Effector CD8-positive, alpha-beta T cell (primary cell): ENCODE results near the gene EFNA1.
"Not testable (repeated sequence)": the region's sequence is repeated elsewhere in the genome, so short reads cannot be mapped to it uniquely, and the experiment has no call there.

ENCODE experiments used
- DNase-seq: peaks from one replicate; lab custom pipeline; 2025; lab: John Stamatoyannopoulos, UW

The EFNA1 gene

GRCh38 chr1:155145491-155145890 is 17.8 kb downstream of the EFNA1 start:
- DNase-seq: no peak

DNA sequence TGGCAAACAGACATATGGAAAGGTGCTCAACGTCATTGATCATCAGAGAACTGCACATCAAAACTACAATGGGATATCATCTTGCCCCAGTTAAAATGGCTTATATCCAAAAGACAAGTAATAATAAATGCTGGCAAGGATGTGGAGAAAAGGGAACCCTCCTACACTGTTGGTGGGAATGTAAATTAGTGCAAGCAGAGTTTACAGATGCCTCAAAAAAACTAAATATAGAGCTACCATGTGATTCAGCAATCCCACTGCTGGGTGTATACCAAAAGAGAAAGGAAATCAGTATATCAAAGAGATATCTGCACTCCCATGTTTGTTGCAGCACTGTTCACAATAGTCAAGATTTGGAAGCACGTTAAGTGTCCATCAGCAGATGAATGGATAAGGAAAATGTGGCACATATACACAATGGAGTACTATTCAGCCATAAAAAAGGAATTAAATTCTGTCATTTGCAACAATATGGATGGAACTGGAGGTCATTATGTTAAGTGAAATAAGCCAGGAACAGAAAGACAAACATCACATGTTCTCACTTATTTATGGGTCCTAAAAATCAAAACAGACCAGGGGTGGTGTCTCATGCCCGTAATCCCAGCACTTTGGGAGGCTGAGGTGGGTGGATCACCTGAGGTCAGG is 28.4 kb downstream of the EFNA1 start:
- DNase-seq: not testable (repeated sequence)

DNA sequence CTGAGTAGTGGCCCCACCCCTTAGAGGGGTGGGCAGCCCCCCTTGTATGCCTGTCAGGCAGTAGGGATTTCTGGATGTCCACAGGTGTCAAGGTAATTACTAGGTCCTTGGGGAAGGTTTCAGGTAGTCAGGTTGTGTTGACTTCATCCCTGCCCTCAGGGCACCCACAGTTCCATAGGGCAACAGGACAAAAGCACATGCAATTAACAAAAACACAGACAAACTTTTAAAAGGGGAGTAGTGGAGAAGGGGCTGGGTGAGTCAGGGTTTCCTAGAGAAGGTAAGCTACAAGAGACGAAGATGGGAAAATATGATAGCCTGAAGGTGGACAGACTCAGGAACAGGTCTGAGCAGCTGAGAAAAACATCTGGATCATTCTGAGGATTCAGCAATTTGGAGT is 31.3 kb downstream of the EFNA1 start:
- no peak for DNase-seq

GRCh38 chr1:155160128-155160527 is 32.5 kb downstream of the EFNA1 start:
- no peak for DNase-seq

DNA sequence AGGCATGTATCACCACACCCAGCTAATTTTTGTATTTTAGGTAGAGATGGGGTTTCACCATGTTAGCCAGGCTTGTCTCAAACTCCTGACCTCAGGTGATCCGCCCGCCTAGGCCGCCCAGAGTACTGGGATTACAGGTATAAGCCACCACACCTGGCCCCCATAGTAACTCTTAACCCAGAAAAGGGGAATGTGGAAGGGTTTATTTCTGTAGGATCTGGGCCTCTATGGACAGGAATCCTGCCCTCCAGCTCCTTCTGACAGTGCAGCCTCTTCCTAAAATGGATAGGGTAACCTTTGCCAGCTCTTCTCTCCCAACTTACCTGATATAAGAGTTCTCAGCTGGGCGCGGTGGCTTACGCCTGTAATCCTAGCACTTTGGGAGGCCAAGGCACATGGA is 35.0 kb downstream of the EFNA1 start:
- not testable (repeated sequence) for DNase-seq

GRCh38 chr1:155163785-155164184 is 36.1 kb downstream of the EFNA1 start:
- DNase-seq: not testable (repeated sequence)

GRCh38 chr1:155164625-155165024 is 36.9 kb downstream of the EFNA1 start:
- DNase-seq: not testable (repeated sequence)

GRCh38 chr1:155166051-155166470 is 38.4 kb downstream of the EFNA1 start:
- DNase-seq: no peak

DNA sequence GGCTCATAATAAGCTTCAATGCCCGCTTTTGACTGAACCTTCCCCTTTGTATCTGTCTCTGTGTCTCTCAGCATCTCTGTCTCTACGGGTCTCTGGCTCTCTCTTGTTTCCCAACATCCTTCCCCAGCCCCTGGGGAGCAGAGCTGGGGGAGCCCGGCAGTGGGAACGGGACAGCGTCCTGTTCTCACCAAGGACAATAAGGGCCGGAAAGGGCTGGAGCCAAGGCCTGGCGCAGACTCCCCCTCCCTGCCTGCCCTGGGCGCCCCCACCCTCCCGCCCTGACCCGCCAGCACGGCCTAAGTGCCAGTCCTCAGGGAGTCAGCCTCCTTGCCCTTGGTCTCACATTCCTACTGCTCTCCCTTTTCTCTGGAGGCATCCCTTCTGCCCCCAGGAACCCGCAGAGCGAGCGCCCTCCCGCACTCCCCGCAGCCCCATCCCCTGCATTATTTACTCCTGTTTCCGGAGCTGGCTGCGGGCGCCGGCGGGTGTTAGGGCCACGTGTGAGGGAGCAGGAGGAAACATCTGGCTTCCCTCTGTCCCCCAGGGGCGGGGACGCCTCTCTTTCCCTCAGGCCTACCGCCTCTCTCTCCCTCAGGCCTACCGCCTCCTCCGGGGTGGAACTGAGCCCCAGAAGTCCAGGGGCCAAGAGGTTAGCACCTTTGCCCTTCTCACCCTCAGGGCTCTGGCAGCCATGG is 38.9 kb downstream of the EFNA1 start:
- DNase-seq: no peak

- peak; percentile 75 for DNase-seq
Measured at GRCh38 chr1:155167166-155168104, 39.8 kb downstream of the EFNA1 start.

DNA sequence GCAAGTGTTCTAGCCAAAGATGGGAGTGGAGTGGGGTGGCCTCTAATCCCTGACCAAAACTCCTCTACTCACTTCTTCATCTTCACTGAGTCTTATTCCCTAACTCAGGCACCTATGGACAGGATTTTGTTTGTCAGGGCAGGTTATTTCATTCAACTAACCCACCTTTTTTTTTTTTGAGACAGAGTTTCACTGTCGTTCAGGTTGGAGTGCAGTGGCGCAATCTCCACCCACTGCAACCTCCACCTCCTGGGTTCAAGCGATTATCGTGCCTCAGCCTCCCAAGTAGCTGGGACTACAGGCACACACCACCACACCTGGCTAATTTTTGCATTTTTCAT is 40.4 kb downstream of the EFNA1 start:
- DNase-seq: not testable (repeated sequence)

DNA sequence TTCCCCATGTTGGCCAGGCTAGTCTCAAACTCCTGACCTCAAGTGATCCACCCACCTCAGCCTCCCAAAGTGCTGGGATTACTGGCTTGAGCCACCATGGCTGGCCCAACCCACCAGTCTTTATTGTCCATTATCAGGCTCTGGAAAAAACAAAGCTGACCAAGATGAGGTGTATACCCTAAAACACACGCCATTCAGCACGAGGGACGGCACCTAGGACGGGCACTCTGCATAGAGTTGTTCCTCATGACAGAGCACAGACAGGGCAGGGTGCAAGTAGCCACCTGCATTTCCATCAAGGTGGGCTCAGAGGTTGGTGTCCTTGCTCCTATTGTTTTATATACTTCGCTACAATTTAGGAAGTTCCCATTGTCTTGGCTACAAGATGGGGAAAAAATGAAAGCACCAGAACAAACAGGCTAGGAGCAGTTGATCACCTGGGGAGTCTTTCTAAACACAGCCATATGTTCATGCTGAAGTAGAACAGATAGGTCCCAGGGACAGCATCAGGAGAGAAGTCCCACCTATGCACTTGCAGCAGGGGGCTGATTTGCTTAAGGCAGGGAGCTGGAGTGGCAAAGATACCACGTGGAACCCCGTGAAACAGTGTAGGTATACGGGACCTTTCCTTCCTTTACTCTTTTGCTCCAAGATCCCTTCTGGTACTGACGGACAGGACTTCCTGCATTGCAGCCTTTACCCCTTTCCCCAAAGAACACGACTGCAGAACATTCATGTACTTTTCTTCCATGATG is 41.0 kb downstream of the EFNA1 start:
- DNase-seq: no peak

GRCh38 chr1:155169541-155169940 is 41.9 kb downstream of the EFNA1 start:
- no peak for DNase-seq

- no peak for DNase-seq
Measured at GRCh38 chr1:155170101-155170785, 42.6 kb downstream of the EFNA1 start.

GRCh38 chr1:155170806-155171205 is 43.1 kb downstream of the EFNA1 start:
- no peak for DNase-seq

- DNase-seq: no peak
Measured at GRCh38 chr1:155171836-155172731, 44.4 kb downstream of the EFNA1 start.

DNA sequence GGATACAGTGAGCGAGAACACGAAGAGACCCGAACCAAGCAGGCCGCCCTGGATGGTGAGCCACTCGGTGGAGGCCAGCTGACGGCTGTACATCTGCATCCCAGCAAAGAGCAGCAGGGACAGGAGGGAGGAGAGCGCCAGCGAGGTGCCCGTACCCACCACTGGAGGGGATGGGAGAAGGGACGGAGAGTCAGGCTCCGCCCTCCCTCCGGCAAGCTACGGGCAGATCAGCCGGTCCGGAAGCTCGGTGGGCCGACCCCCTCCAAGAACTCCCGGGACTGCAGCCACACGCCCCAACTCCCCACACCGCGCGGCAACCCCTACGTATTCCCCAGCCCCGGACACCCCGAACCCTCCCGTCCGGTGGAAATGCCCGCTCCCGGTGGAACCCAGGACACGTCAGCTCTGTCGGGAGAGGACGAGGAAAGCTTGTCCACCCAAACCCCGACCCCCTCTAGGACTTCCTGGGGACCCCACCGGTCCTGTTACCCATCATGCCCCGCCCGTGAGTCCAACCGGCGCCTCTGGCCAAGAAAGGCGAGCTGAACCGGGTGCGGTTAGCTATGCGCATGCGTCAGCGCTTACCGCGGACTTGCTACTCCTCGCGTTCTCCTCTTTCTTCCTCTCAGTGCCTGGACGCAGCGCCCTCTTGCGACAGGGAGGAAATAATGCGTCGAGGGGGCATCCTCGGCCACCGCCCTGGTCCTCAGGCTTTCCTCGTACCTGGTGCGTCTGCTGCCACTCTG is 45.2 kb downstream of the EFNA1 start, which contains the start of gene KRTCAP2:
TSS of gene KRTCAP2 (minus strand) at position 573 of the 746 bp plus-strand sequence. CDS start at position 493, 80 bp downstream.
- peak; percentile 91 for DNase-seq

GRCh38 chr1:155173478-155174323 is 46.0 kb downstream of the EFNA1 start, which contains the start of gene TRIM46:
Gene TRIM46 (plus strand): TSS chr1:155173849. CDS start chr1:155173967, 118 bp downstream.
- peak; percentile 38 for DNase-seq
